HCT116 (cell line): ENCODE data around the gene MUC4.

Experiments used
- EZH2 ChIP-seq: fragments of 200-600 bp; sonication (generic); IDR thresholded peaks from 2 replicates; pipeline ENCODE4 v1.6.1; 2017; ENCODE audit warnings: antibody characterized with exemption, mixed run types
- RAD21 ChIP-seq: IDR thresholded peaks from 2 replicates; pipeline ENCODE4 v1.6.1; 2012; ENCODE audit warnings: low read depth, mild to moderate bottlenecking

DNA sequence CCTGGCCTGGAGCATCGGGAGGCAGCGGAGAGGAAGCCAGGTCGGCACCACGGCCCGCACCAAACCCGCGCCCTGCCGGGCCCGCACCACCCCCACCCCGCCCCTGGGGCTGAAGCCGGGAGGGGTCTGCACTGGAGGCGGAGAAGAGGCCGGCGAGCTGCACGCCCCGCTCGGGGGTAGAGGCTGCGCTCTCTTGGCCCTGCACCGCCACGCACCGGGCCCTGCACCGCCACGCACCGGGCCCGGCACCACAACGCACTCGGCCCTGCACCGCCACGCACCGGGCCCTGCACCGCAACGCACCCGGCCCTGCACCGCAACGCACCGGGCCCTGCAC is 49.5 kb downstream of the MUC4 start:
- TF ChIP-seq RAD21 (no peak), EZH2 (no peak)
